Hematopoietic multipotent progenitor cell treated with erythropoietin and hydrocortisone succinate and interleukin-3 and kit ligand, for 15 days (in vitro differentiated cells): ENCODE results near the gene C15orf40.
A peak's percentile ranks its signal among the peaks of the same experiment; 100 is the strongest.

Source experiments
- DNase-seq: peaks from one replicate; pipeline ENCODE4 v3.0.0-alpha.2; 2015; ENCODE audit warnings: low spot score

C15orf40 gene

GRCh38 chr15:82993144-82993543 is 18.3 kb downstream of the C15orf40 start:
- DNase-seq, result no peak

- no peak for DNase-seq
These were observed 18.9 kb downstream of the C15orf40 start for GRCh38 chr15:82992436-82992998.

GRCh38 chr15:82986442-82986780 is 25.0 kb downstream of the C15orf40 start:
- DNase-seq, result peak; percentile 44

GRCh38 chr15:82985688-82986441 is 25.6 kb downstream of the C15orf40 start, which contains the start of gene RAMAC:
Gene RAMAC (plus strand): TSS chr15:82986210. CDS start chr15:82989019, 2,809 bp downstream.
- DNase-seq, result peak; percentile 99

GRCh38 chr15:82980981-82981380 is 30.5 kb downstream of the C15orf40 start:
- no peak for DNase-seq

- DNase-seq, result no peak
These were observed 31.7 kb downstream of the C15orf40 start for GRCh38 chr15:82979726-82980125.

- DNase-seq, result no peak
These were observed 33.0 kb downstream of the C15orf40 start for GRCh38 chr15:82978438-82978837.

GRCh38 chr15:82977076-82977475 is 34.4 kb downstream of the C15orf40 start:
- DNase-seq, result no peak

GRCh38 chr15:82972990-82973389 is 38.4 kb downstream of the C15orf40 start:
- no peak for DNase-seq

- DNase-seq, result no peak
These were observed 40.0 kb downstream of the C15orf40 start for GRCh38 chr15:82971218-82971984.

- no peak for DNase-seq
These were observed 40.7 kb downstream of the C15orf40 start for GRCh38 chr15:82970696-82971095.

- no peak for DNase-seq
These were observed 41.3 kb downstream of the C15orf40 start for GRCh38 chr15:82970078-82970686.

- no peak for DNase-seq
These were observed 42.1 kb downstream of the C15orf40 start for GRCh38 chr15:82969353-82969752.

- no peak for DNase-seq
These were observed 43.4 kb downstream of the C15orf40 start for GRCh38 chr15:82968066-82968465.

- DNase-seq, result no peak
These were observed 44.8 kb downstream of the C15orf40 start for GRCh38 chr15:82966671-82967071.

GRCh38 chr15:82964890-82965289 is 46.5 kb downstream of the C15orf40 start:
- DNase-seq, result no peak

- no peak for DNase-seq
These were observed 47.7 kb downstream of the C15orf40 start for GRCh38 chr15:82963471-82964341.

GRCh38 chr15:82960766-82961165 is 50.7 kb downstream of the C15orf40 start:
- no peak for DNase-seq

- no peak for DNase-seq
These were observed 52.0 kb downstream of the C15orf40 start for GRCh38 chr15:82959423-82959822.

GRCh38 chr15:82958638-82959037 is 52.8 kb downstream of the C15orf40 start:
- no peak for DNase-seq
